ENCODE data around the gene LRFN4.

Gene LRFN4

GRCh38 chr11:66874232-66874631 lies 17.4 kb downstream of the LRFN4 start:
- DNase-seq: no peak

GRCh38 chr11:66875378-66875777 lies 18.5 kb downstream of the LRFN4 start:
- DNase-seq: no peak

GRCh38 chr11:66877588-66878385 lies 20.9 kb downstream of the LRFN4 start:
- no peak for DNase-seq

GRCh38 chr11:66878474-66878873 lies 21.6 kb downstream of the LRFN4 start:
- DNase-seq: no peak

- DNase-seq: no peak
Observed at GRCh38 chr11:66879000-66879399, 22.1 kb downstream of the LRFN4 start.

GRCh38 chr11:66879583-66879982 lies 22.7 kb downstream of the LRFN4 start:
- DNase-seq: no peak

GRCh38 chr11:66879999-66880398 lies 23.1 kb downstream of the LRFN4 start:
- no peak for DNase-seq

GRCh38 chr11:66880496-66881450 lies 23.9 kb downstream of the LRFN4 start:
- DNase-seq: peak in 1 of 2 donors; percentile 25

GRCh38 chr11:66881451-66881835 lies 24.6 kb downstream of the LRFN4 start:
- no peak for DNase-seq

GRCh38 chr11:66881927-66882452 lies 25.1 kb downstream of the LRFN4 start:
- no peak for DNase-seq

- DNase-seq: no peak
Observed at GRCh38 chr11:66882561-66883015, 25.7 kb downstream of the LRFN4 start.

GRCh38 chr11:66883016-66883965 lies 26.4 kb downstream of the LRFN4 start:
- peak in 1 of 2 donors; percentile 20 for DNase-seq

- no peak for DNase-seq
Observed at GRCh38 chr11:66884443-66884842, 27.6 kb downstream of the LRFN4 start.

GRCh38 chr11:66885469-66885868 lies 28.6 kb downstream of the LRFN4 start:
- no peak for DNase-seq

GRCh38 chr11:66885950-66886440 lies 29.1 kb downstream of the LRFN4 start:
- no peak for DNase-seq

GRCh38 chr11:66886671-66887221 lies 29.9 kb downstream of the LRFN4 start:
- no peak for DNase-seq

- DNase-seq: no peak
Observed at GRCh38 chr11:66887526-66887925, 30.7 kb downstream of the LRFN4 start.

GRCh38 chr11:66888282-66888681 lies 31.4 kb downstream of the LRFN4 start:
- no peak for DNase-seq

- no peak for DNase-seq
Observed at GRCh38 chr11:66889960-66890359, 33.1 kb downstream of the LRFN4 start.

GRCh38 chr11:66891851-66892660 lies 35.2 kb downstream of the LRFN4 start:
- peak in 1 of 2 donors; percentile 50 for DNase-seq

- DNase-seq: no peak
Observed at GRCh38 chr11:66892911-66893310, 36.0 kb downstream of the LRFN4 start.

Measured in bone marrow (tissue), 2 donors.